Gastrocnemius medialis (tissue), 4 donors: ENCODE measurements around the gene FOLR1. TPM values are rescaled to one million over a fixed set of nuclear protein-coding genes. Genes with fewer than 3 reads are reported as not detected.
"Not testable (repeated sequence)": the region's sequence is repeated elsewhere in the genome, so short reads cannot be mapped to it uniquely, and the experiment has no call there.

Experiments used
- ATAC-seq, 2 donors: fragments of 150-250 bp; one replicate each; pipeline ENCODE4 v1.9.1; 2016
- DNase-seq, 2 donors: peaks; one replicate each; pipeline ENCODE4 v3.0.0-alpha.2; 2019
- H3K27ac ChIP-seq, 4 donors: fragments of 200-600 bp; sonication (generic); 1 replicate in 1 of 4; 2 replicates in 3 of 4; pipeline ENCODE4 v1.5.1; 2016 to 2018; ENCODE audit warnings: mild to moderate bottlenecking in 2 of 4, moderate library complexity in 1 of 4
- H3K27me3 ChIP-seq, 3 donors: fragments of 200-600 bp; sonication (generic) in 2 of 3; 1 replicate in 1 of 3; 2 replicates in 2 of 3; pipeline versions ENCODE4 v1.5.1 to v1.6.0; 2016 to 2019; ENCODE audit warnings: mild to moderate bottlenecking in 1 of 3, moderate library complexity in 1 of 3
- H3K36me3 ChIP-seq, 2 donors: fragments of 200-600 bp; sonication (generic) in 1 of 2; one replicate each; pipeline ENCODE4 v1.5.1; 2017 to 2018
- H3K4me1 ChIP-seq, 2 donors: fragments of 200-600 bp; sonication (generic) in 1 of 2; one replicate each; pipeline ENCODE4 v1.5.1; 2016 to 2017; ENCODE audit warnings: mild to moderate bottlenecking in 2 of 2
- H3K4me3 ChIP-seq, 4 donors: fragments of 200-600 bp; sonication (generic) in 3 of 4; 1 replicate in 1 of 4; 2 replicates in 3 of 4; pipeline ENCODE4 v1.5.1; 2016 to 2019; ENCODE audit warnings: mild to moderate bottlenecking in 2 of 4
- H3K9me3 ChIP-seq, 3 donors: fragments of 200-600 bp; sonication (generic) in 2 of 3; 1 replicate in 1 of 3; 2 replicates in 2 of 3; pipeline ENCODE4 v1.5.1; 2016 to 2019
- CTCF ChIP-seq, 5 experiments: fragments of 450-650 bp in 3 of 5; fragments of 200-600 bp in 2 of 5; sonication (generic) in 2 of 5; IDR thresholded peaks in 4 of 5; conservative IDR thresholded peaks in 1 of 5; 1 replicate in 4 of 5; 2 replicates in 1 of 5; pipeline ENCODE4 v1.5.1; 2016 to 2019; ENCODE audit warnings: antibody characterized with exemption in 5 of 5, mild to moderate bottlenecking in 3 of 5, moderate library complexity in 3 of 5
- POLR2A ChIP-seq, 2 donors: fragments of 450-650 bp; IDR thresholded peaks; one replicate each; pipeline ENCODE4 v1.6.1; 2017; ENCODE audit warnings: antibody characterized with exemption in 2 of 2, mild to moderate bottlenecking in 2 of 2, moderate library complexity in 2 of 2
- in situ Hi-C, 4 donors: fragments of 200-750 bp; cut with MboI; loops; one replicate each; pipeline versions ENCODE4 v1.15.0 to v1.8.0; 2017; ENCODE audit warnings: low sequenced_read_pairs in 4 of 4
- intact Hi-C: fragments of 100-400 bp; cut with DNase I; formaldehyde crosslinking; loops from one replicate; pipeline ENCODE4 v1.15.1; 2023; ENCODE audit warnings: low total_unique reads
- total RNA-seq, 4 donors: library from RNA; depleted of rRNA; stranded (reverse); fragments of >200 nt; gene quantifications; one replicate each; pipeline versions ENCODE4 v1.1.0 to v1.2.3, GENCODE V29; 2016

The FOLR1 gene
- total RNA-seq: not detected

DNA sequence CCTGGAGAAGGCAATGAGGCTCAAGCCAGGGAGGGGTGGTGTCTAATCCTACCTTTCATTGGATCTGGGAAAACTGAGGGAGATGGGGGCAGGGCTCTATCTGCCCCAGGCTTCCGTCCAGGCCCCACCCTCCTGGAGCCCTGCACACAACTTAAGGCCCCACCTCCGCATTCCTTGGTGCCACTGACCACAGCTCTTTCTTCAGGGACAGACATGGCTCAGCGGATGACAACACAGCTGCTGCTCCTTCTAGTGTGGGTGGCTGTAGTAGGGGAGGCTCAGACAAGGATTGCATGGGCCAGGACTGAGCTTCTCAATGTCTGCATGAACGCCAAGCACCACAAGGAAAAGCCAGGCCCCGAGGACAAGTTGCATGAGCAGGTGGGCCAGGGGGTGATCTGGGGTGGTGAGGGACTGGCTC lies at the start of gene FOLR1:
FOLR1 (plus strand) TSS at position 180 of the 421 bp plus-strand sequence; CDS start at position 214, 34 bp downstream.
- no peak for ATAC-seq
- in situ Hi-C loops: no loop called here
- intact Hi-C loops: no loop called here
- TF ChIP-seq POLR2A (IDR thresholded peaks at IDR 0.05) (no peak), CTCF (IDR thresholded peaks at IDR 0.05 in 4 of 5, conservative IDR thresholded peaks at IDR 0.05 in 1 of 5) (no peak)
- Histone ChIP-seq H3K9me3 (no peaks in the 10 kb centered on the region), H3K4me3 (no peak within 1 kb of the TSS), H3K27me3 (no peaks in the 10 kb centered on the region), H3K4me1 (no peaks in the 10 kb centered on the region), H3K36me3 (no peaks in the 10 kb centered on the region), H3K27ac (no peak within 1 kb of the TSS)
- DNase-seq: no peak

DNA sequence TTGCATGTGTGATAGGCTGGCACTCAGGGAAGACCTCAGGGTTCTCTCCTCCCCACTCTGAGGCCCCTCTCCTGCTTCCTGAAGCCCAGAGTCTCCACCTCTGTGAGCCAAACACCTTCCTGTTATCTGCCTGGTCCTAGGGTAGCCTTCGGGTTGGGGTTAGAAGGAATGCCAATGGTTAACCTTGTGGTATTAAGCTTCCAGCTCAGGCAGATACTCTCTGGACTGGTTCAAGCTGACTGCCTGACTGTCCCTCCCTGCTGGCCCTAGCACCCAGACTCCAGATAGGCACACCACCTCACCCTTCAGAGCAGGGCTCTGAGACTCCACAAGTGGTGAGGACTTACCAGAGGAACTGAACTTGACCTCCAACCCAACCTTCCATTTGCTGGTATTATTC lies 49.4 kb upstream of the FOLR1 start:
- H3K36me3 ChIP-seq, H3K27me3 ChIP-seq, ATAC-seq, intact Hi-C loops, H3K27ac ChIP-seq, in situ Hi-C loops, DNase-seq, H3K4me1 ChIP-seq, H3K4me3 ChIP-seq, H3K9me3 ChIP-seq: not testable (repeated sequence)

GRCh38 chr11:72144807-72145565 lies 47.0 kb upstream of the FOLR1 start:
- no peaks in the 10 kb centered on the region for H3K27me3 ChIP-seq
- intact Hi-C loops (loop anchor here (1.0 to 2.0 kb wide), 2 partner anchors 120 to 166 kb away; no protein-coding TSS in a partner anchor), in situ Hi-C loops (no loop called here)
- DNase-seq: no peak
- no peaks in the 10 kb centered on the region for H3K36me3 ChIP-seq
- no peaks in the 10 kb centered on the region for H3K4me1 ChIP-seq
- H3K27ac ChIP-seq: no peak overlapping the region
- no peak for TF ChIP-seq POLR2A (IDR thresholded peaks at IDR 0.05)
- TF ChIP-seq CTCF (IDR thresholded peaks at IDR 0.05 in 4 of 5, conservative IDR thresholded peaks at IDR 0.05 in 1 of 5): no peak
- H3K9me3 ChIP-seq: no peaks in the 10 kb centered on the region
- H3K4me3 ChIP-seq: no peak overlapping the region
- ATAC-seq: no peak

DNA sequence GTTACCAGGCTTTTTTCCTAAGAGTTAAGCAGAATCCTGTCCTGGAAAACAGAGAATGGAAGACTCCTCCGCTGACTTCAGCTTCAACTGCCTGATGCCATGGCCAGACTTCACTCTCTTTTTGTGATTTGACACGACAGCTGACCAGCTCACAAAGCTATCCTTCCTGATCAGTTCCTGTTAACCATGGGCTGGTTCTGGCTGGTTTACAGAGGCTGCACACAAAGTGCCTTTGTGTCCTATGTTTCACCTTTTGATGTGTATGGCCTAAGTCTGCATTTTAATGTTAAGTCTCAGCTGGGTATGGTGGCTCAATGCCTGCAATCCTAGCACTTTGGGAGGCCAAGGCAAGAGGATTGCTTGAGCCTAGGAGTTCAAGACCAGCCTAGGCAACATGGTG lies 45.3 kb upstream of the FOLR1 start:
- no peak for TF ChIP-seq POLR2A (IDR thresholded peaks at IDR 0.05)
- H3K4me1 ChIP-seq: no peaks in the 10 kb centered on the region
- no peaks in the 10 kb centered on the region for H3K36me3 ChIP-seq
- H3K27ac ChIP-seq: no peak overlapping the region
- in situ Hi-C loops: no loop called here
- H3K9me3 ChIP-seq: no peaks in the 10 kb centered on the region
- DNase-seq (no peak), ATAC-seq (no peak)
- H3K27me3 ChIP-seq: no peaks in the 10 kb centered on the region
- intact Hi-C loops: no loop called here
- H3K4me3 ChIP-seq: no peak overlapping the region

- Histone ChIP-seq H3K27ac (no peak overlapping the region), H3K4me3 (no peak overlapping the region), H3K4me1 (no peaks in the 10 kb centered on the region), H3K27me3 (no peaks in the 10 kb centered on the region), H3K9me3 (no peaks in the 10 kb centered on the region), H3K36me3 (no peaks in the 10 kb centered on the region)
- no peak for DNase-seq
- in situ Hi-C loops: no loop called here
- intact Hi-C loops: no loop called here
- TF ChIP-seq POLR2A (IDR thresholded peaks at IDR 0.05): no peak
- no peak for TF ChIP-seq CTCF (IDR thresholded peaks at IDR 0.05 in 4 of 5, conservative IDR thresholded peaks at IDR 0.05 in 1 of 5)
- no peak for ATAC-seq
These were observed 41.1 kb upstream of the FOLR1 start for GRCh38 chr11:72150882-72151281.

GRCh38 chr11:72153874-72154273 lies 38.1 kb upstream of the FOLR1 start:
- H3K27ac ChIP-seq, H3K4me3 ChIP-seq, H3K36me3 ChIP-seq, H3K9me3 ChIP-seq, DNase-seq, H3K4me1 ChIP-seq, intact Hi-C loops, ATAC-seq, in situ Hi-C loops, H3K27me3 ChIP-seq: not testable (repeated sequence)
